Measurements from ENCODE around the gene SPACA6.

DNA sequence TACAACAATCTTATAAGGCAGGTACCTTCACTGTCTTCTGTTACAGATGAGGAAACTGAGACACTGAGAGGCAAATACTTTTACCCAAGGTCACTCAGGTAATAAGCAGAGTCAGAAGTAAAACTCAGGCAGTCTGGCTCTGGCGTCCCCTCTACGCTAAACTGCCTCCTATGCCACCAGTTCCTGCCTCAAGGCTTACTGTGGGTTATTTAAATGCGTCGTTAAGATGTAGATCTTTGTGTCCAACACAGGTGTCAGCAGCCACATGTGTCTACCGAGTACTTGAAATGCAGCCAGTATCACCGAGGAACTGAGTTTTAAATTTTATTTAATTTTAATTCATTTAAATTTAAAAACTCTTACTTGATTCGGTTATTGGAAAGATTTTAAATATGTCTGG lies 28.8 kb downstream of the SPACA6 start:
- TF ChIP-seq, protein P1, sequence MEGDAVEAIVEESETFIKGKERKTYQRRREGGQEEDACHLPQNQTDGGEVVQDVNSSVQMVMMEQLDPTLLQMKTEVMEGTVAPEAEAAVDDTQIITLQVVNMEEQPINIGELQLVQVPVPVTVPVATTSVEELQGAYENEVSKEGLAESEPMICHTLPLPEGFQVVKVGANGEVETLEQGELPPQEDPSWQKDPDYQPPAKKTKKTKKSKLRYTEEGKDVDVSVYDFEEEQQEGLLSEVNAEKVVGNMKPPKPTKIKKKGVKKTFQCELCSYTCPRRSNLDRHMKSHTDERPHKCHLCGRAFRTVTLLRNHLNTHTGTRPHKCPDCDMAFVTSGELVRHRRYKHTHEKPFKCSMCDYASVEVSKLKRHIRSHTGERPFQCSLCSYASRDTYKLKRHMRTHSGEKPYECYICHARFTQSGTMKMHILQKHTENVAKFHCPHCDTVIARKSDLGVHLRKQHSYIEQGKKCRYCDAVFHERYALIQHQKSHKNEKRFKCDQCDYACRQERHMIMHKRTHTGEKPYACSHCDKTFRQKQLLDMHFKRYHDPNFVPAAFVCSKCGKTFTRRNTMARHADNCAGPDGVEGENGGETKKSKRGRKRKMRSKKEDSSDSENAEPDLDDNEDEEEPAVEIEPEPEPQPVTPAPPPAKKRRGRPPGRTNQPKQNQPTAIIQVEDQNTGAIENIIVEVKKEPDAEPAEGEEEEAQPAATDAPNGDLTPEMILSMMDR (IDR thresholded peaks at IDR 0.05), result no peak
- TF ChIP-seq POLR2A (IDR thresholded peaks at IDR 0.05), result no peak
- TF ChIP-seq EP300 (IDR thresholded peaks at IDR 0.05), result no peak
